GM12892 (cell line): ENCODE data around the gene PRRX2.
"Not testable (repeated sequence)": the region's sequence is repeated elsewhere in the genome, so short reads cannot be mapped to it uniquely, and the experiment has no call there.

ENCODE experiments used
- DNase-seq: peaks from one replicate; pipeline ENCODE4 v3.0.0; 2011; ENCODE audit not compliant: insufficient read length
- FAIRE-seq: peaks from 2 replicates; lab custom pipeline; 2011; peaks lifted over from hg19 to GRCh38; lab: Jason Lieb, UNC
- POLR2A ChIP-seq: IDR thresholded peaks from 2 replicates; pipeline ENCODE4 v1.6.1; 2011; ENCODE audit warnings: low read depth, low read length, control low read depth
- POLR2AphosphoS5 ChIP-seq: IDR thresholded peaks from 2 replicates; pipeline ENCODE4 v1.6.1; 2011; ENCODE audit warnings: low read depth, low read length, control low read depth
- TAF1 ChIP-seq: IDR thresholded peaks from 2 replicates; pipeline ENCODE4 v1.6.1; 2011; ENCODE audit warnings: low read depth, mild to moderate bottlenecking, control low read depth, low read length, borderline replicate concordance

Gene PRRX2

DNA sequence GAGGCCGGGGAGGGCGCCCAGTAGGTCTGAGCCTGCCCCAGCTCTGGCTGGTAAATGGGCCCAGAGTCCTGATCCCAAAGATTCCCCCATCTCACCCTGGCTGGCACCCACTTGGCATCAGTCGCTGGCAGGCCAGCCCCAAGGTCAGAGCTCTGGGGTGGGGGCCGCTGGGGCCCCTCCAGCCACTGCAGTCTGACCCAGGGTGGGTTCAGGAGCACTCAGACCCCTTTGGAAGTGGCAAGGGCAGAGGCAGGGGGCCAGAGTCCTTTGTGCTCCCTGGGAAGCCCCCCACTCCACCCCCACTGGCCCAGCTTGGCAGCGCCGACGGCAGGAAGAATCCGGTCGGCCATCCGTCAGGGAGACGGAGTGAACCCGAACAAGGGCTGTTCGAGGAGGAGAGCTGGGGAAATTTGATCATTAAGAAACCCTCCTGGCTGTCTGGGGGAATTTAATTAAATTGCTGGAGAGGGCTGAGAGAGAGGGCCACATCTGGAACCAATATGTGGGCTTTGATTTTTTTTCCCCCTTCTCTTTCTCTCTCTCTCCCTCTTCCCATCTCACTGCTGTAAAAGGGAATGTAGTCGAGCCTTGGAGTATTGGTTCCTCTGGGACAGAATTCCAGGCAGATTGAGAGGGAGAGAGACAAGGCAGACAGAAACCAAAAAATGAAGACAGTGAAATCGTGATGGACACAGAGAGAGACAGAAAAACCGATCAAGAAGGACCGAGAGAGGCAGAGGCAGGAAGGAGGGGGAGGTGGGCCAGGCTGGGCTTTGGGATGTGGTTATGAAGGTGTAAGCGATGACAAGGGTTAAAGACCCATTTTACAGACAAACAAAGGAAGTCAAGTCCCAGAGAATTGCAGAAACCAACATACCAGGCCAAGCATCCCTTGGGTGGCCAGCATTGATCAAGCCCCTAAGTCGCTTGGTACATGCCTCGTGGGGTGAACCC is 15.4 kb upstream of the PRRX2 start:
- TF ChIP-seq POLR2AphosphoS5, result no peak
- TF ChIP-seq TAF1, result no peak
- no peak for TF ChIP-seq POLR2A
- FAIRE-seq (no peak), DNase-seq (no peak)

DNA sequence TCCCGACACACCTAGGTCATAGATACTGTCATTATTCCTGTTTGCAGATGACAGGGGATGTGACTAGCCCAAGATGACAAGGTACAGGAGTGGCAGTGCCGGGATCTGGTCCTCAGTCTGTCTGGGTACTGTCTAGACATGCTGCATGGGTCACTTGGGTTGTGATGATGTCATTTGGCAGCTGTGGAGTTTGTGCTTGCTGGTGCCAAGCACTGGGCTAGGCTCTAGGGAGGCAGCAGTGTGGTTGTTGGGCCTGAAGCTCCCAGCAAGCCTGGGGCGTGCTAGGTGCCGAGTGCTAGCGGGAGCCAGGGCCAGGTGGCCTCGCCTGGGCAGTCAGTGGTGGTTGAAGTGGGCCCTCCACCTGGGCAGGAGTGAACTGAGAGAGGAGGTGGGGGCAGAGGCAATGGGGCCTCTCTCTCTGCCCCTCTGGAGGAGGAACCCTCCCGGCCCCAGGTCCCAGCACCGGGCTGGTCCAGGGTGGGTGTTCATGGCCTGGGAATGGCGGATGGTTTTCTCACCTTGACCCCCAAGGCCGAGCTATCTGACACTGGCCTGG is 14.7 kb upstream of the PRRX2 start:
- FAIRE-seq, result no peak
- no peak for TF ChIP-seq TAF1
- TF ChIP-seq POLR2AphosphoS5, result no peak
- no peak for TF ChIP-seq POLR2A
- DNase-seq, result no peak

DNA sequence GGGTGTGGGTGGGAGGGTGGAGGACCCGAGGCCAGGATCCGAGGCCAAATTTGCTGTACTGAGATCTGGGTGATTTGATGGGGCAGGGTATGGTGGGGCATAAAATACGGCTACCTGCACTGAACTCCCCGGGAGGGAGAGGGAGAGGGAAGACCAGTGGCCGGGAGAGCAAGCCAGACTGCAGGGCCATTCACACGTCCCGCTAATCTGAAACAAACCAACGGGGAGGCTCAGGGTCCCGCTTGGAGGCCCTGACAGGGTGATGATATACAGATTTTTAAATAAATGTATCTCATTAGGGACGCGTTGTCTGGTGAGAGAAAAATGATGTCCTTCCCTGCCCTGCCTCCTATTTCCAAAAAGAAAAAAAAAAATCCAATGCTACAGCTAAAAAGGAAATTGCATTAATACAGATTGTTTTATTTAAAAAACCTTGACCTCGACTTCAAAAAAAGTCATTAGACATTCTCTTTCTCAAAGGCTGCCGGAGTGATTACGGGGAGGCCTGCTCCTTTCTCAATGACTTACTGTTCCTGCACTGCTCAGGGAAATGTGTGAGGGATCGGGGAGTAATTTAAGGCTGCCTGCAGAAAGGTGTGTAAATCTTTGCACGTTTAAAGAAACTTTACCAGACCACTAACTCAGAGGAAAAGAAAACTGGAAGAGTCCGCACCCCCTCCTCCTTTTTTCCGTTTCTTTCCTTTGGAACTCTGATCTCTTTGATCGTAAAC is 11.5 kb upstream of the PRRX2 start:
- TF ChIP-seq POLR2A, result no peak
- TF ChIP-seq POLR2AphosphoS5, result no peak
- TF ChIP-seq TAF1, result no peak

GRCh38 chr9:129654554-129655040 is 10.8 kb upstream of the PRRX2 start:
- TF ChIP-seq POLR2AphosphoS5 (no peak), POLR2A (no peak), TAF1 (no peak)
- DNase-seq, result no peak
- FAIRE-seq, result no peak

More for the DNA sequence above, 11.5 kb upstream of the PRRX2 start:
- DNase-seq (no peak), FAIRE-seq (no peak)

- DNase-seq (no peak), FAIRE-seq (no peak)
- TF ChIP-seq POLR2A (no peak), POLR2AphosphoS5 (no peak), TAF1 (no peak)
Measured at GRCh38 chr9:129655154-129655553, 10.3 kb upstream of the PRRX2 start.

DNA sequence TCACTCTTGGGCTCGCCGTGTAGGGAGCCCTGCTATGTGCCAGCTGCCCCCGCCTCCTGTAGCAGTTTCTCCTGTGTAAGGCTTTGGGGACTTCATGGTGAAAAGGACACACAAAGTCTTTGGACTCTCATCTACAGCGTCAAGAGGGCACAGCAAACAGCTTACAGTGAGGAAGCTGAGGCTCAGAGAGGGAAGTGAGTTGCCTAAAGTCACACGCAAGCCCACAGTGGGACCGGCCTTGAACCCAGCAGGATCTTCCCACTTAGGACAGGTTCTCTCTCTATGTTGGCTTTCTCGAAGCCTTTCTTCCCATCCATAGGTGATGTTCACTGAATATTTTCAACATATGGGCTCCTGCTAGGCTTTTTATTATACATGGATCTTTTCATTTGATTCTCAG is 9.8 kb upstream of the PRRX2 start:
- DNase-seq (no peak), FAIRE-seq (no peak)
- no peak for TF ChIP-seq TAF1
- no peak for TF ChIP-seq POLR2A
- no peak for TF ChIP-seq POLR2AphosphoS5

DNA sequence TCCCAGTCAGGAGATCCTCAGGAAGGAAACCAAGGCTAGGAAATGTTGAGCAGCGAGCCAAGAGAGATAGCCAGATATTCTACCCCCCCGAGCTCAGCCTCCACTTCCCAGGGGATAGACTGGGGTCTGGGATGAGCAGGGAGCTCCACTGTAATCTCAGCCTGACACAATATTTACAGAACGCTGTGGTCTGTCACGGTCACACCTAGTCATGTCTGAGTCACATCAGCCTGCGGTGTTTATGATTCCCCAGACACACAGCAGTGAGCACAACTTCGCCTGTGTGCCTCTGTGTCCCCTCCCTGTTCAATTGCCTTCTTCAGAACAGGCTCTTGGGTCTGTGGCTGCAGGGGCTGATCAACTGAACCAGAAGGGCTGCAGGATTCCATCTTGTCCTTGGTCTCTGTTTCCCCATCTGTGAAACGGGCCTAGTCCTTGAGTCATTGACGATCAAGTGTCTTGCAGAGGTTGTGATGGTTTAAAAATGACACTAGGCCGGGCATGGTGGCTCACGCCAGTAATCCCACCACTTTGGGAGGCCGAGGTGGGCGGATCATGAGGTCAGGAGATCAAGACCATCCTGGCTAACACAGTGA is 8.6 kb upstream of the PRRX2 start:
- no peak for FAIRE-seq
- TF ChIP-seq POLR2A, result no peak
- TF ChIP-seq POLR2AphosphoS5, result no peak
- TF ChIP-seq TAF1, result no peak
- DNase-seq, result no peak

DNA sequence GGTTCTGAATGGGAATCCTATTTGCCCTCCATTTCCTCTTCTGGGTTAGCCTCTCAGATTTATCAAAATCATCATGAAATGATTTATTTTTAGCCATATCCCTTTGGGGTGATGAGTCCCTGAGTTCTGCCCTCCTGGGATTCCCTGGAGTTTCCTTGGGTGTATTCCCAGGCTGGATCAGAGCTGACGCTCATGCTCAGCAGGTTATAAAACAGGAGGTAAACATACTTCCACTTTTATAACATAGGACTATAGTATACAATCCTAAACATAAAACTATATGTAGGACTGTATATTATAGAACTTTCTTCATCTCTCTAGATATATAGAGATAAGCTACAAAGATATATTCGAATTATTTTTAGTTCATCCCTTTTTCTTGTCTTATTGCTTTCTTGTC is 4.4 kb upstream of the PRRX2 start:
- no peak for TF ChIP-seq TAF1
- TF ChIP-seq POLR2A, result no peak
- no peak for TF ChIP-seq POLR2AphosphoS5
- no peak for FAIRE-seq
- no peak for DNase-seq

- not testable (repeated sequence) for FAIRE-seq, DNase-seq
Measured at GRCh38 chr9:129662239-129662638, 3.2 kb upstream of the PRRX2 start.

- FAIRE-seq (no peak), DNase-seq (no peak)
- no peak for TF ChIP-seq POLR2AphosphoS5
- TF ChIP-seq TAF1, result no peak
- TF ChIP-seq POLR2A, result no peak
Measured at GRCh38 chr9:129664746-129665388, 580 bp upstream of the PRRX2 start.

DNA sequence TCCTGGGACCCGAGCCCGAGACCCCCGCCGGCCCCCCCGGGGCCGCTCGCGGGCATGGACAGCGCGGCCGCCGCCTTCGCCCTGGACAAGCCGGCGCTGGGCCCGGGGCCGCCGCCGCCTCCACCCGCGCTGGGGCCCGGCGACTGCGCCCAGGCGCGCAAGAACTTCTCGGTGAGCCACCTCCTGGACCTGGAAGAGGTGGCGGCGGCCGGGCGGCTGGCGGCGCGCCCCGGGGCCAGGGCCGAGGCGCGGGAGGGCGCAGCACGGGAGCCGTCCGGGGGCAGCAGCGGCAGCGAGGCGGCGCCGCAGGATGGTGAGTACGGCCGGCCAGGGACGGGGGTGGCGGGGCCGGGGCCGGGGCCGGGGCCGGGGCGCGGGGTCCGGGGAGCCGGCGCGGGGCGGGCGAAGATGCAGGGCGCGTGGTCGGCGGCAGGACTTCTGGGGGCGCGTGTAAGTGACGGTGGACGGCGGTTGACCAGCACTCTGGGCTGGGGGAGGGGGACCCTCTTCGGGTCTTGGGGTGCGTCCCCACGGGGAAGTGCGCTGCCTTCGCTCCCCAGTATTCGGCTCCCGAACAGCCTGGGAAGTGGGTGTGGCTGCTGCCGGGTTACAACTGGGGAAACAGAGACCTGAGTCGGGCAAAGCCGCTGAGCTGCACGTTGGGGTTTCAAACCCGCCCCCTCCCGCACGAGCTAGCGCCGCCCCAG is 520 bp downstream of the PRRX2 start:
- no peak for DNase-seq
- FAIRE-seq, result no peak
- no peak for TF ChIP-seq TAF1
- no peak for TF ChIP-seq POLR2AphosphoS5
- no peak for TF ChIP-seq POLR2A
